H1 (cell line): Measurements from ENCODE around the gene SREK1IP1. TPM values are rescaled to one million over a fixed set of nuclear protein-coding genes. Genes with fewer than 3 reads are reported as not detected.

Experiments used
- CTCF ChIA-PET: fragments of 300-600 bp; sonication (Branson Sonifier 250); formaldehyde crosslinking; loops from one replicate; lab custom pipeline; 2021; ENCODE audit not compliant: partially characterized antibody; lab: Charles Lee
- POLR2A ChIA-PET: fragments of 300-600 bp; sonication (Branson Sonifier 250); formaldehyde crosslinking; loops from one replicate; lab custom pipeline; 2021; ENCODE audit warnings: inconsistent platforms; ENCODE audit not compliant: partially characterized antibody; lab: Charles Lee
- DNase-seq, 2 experiments: peaks; one replicate each; pipeline versions ENCODE4 v3.0.0 to v3.0.0-alpha.2; 2010 to 2022; ENCODE audit warnings: low spot score in 2 of 2, low read depth in 1 of 2, mixed read lengths in 1 of 2
- FAIRE-seq: peaks from 2 replicates; lab custom pipeline; 2011; peaks lifted over from hg19 to GRCh38; lab: Jason Lieb, UNC
- H2AFZ ChIP-seq: 2 replicates; pipeline ENCODE4 v1.8.1; 2012; ENCODE audit warnings: low read length, inconsistent platforms
- H2AK5ac ChIP-seq: 2 replicates; pipeline ENCODE4 v1.6.1; 2013; ENCODE audit warnings: low read depth, low read length
- H2BK120ac ChIP-seq: replicated peaks from 2 replicates; pipeline ENCODE3; 2013; ENCODE audit warnings: low read depth, low read length, inconsistent platforms
- H2BK12ac ChIP-seq: 2 replicates; pipeline ENCODE4 v1.6.1; 2013; ENCODE audit warnings: low read depth, low read length
- H2BK15ac ChIP-seq: 2 replicates; pipeline ENCODE4 v1.6.1; 2013; ENCODE audit warnings: low read length
- H2BK20ac ChIP-seq: 2 replicates; pipeline ENCODE4 v1.6.1; 2013; ENCODE audit warnings: low read length
- H2BK5ac ChIP-seq: 2 replicates; pipeline ENCODE4 v1.6.1; 2013; ENCODE audit warnings: low read depth, low read length
- H3K14ac ChIP-seq: 2 replicates; pipeline ENCODE4 v1.6.1; 2013; ENCODE audit warnings: inconsistent platforms; ENCODE audit not compliant: insufficient read length
- H3K18ac ChIP-seq: 2 replicates; pipeline ENCODE4 v1.6.1; 2013; ENCODE audit warnings: low read length; ENCODE audit errors: extremely low read depth
- H3K23ac ChIP-seq: 2 replicates; pipeline ENCODE4 v1.6.1; 2013; ENCODE audit warnings: inconsistent platforms; ENCODE audit not compliant: insufficient read length
- H3K23me2 ChIP-seq: 2 replicates; pipeline ENCODE4 v1.6.1; 2013; ENCODE audit warnings: low read depth, low read length
- H3K27ac ChIP-seq: 2 replicates; pipeline ENCODE4 v1.6.1; 2011; ENCODE audit warnings: low read depth, low read length, inconsistent platforms
- H3K27me3 ChIP-seq, 4 experiments: replicated peaks in 1 of 4; 1 replicate in 1 of 4; 2 replicates in 3 of 4; pipeline versions ENCODE4 v1.6.1 to v1.8.1; 2011 to 2013; ENCODE audit warnings: low read length in 3 of 4, mild to moderate bottlenecking in 3 of 4, inconsistent platforms in 2 of 4, mixed read lengths in 2 of 4, moderate library complexity in 1 of 4; ENCODE audit not compliant: control insufficient read depth in 3 of 4, insufficient read depth in 3 of 4; ENCODE audit errors: extremely low read depth in 1 of 4
- H3K36me3 ChIP-seq, 4 experiments: 2 replicates each; pipeline versions ENCODE4 v1.6.1 to v1.8.1; 2011 to 2013; ENCODE audit warnings: mild to moderate bottlenecking in 4 of 4, low read length in 3 of 4, moderate library complexity in 2 of 4, control low read depth in 1 of 4, inconsistent platforms in 1 of 4; ENCODE audit not compliant: insufficient read depth in 4 of 4, control insufficient read depth in 2 of 4
- H3K4ac ChIP-seq: replicated peaks from 2 replicates; pipeline ENCODE3; 2013; ENCODE audit warnings: low read length, low read depth, mixed read lengths, inconsistent platforms; ENCODE audit not compliant: insufficient read length
- H3K4me1 ChIP-seq, 4 experiments: replicated peaks in 1 of 4; 1 replicate in 1 of 4; 2 replicates in 3 of 4; pipeline versions ENCODE4 v1.6.1 to v1.8.1; 2011 to 2013; ENCODE audit warnings: low read length in 3 of 4, inconsistent platforms in 2 of 4, mixed read lengths in 1 of 4; ENCODE audit not compliant: insufficient read depth in 4 of 4, control insufficient read depth in 3 of 4
- H3K4me2 ChIP-seq, 2 experiments: 2 replicates each; pipeline versions ENCODE4 v1.6.1 to v1.8.1; 2011 to 2013; ENCODE audit warnings: low read depth in 2 of 2, low read length in 2 of 2, control low read depth in 1 of 2, inconsistent platforms in 1 of 2, mild to moderate bottlenecking in 1 of 2; ENCODE audit not compliant: insufficient read depth in 1 of 2
- H3K4me3 ChIP-seq, 4 experiments: fragments of 200-600, 300-600 bp in 1 of 4; sonication (generic), shearing (Covaris generic), sonication (Bioruptor Twin) in 1 of 4; 2 replicates each; pipeline versions ENCODE4 v1.5.1 to v1.8.1; 2011 to 2016; ENCODE audit warnings: low read length in 4 of 4, low read depth in 3 of 4, control low read depth in 2 of 4, inconsistent platforms in 2 of 4, mild to moderate bottlenecking in 2 of 4, mixed read lengths in 1 of 4, moderate library complexity in 1 of 4; ENCODE audit not compliant: insufficient read depth in 2 of 4; ENCODE audit errors: extremely low read depth in 1 of 4
- H3K56ac ChIP-seq: replicated peaks from 2 replicates; pipeline ENCODE3; 2013; ENCODE audit warnings: low read depth, mild to moderate bottlenecking, mixed read lengths, low read length, inconsistent platforms; ENCODE audit not compliant: insufficient read length
- H3K79me1 ChIP-seq: 2 replicates; pipeline ENCODE4 v1.6.1; 2013; ENCODE audit warnings: low read depth, low read length, control low read depth
- H3K79me2 ChIP-seq, 2 experiments: 2 replicates each; pipeline versions ENCODE4 v1.6.1 to v1.8.1; 2012 to 2013; ENCODE audit warnings: low read length in 2 of 2, mild to moderate bottlenecking in 2 of 2, inconsistent platforms in 1 of 2; ENCODE audit not compliant: insufficient read depth in 2 of 2, control insufficient read depth in 1 of 2
- H3K9ac ChIP-seq, 4 experiments: replicated peaks in 1 of 4; 1 replicate in 1 of 4; 2 replicates in 3 of 4; pipeline versions ENCODE4 v1.6.1 to v1.8.1; 2011 to 2013; ENCODE audit warnings: low read depth in 3 of 4, low read length in 3 of 4, control low read depth in 2 of 4, mild to moderate bottlenecking in 2 of 4, moderate library complexity in 2 of 4, inconsistent platforms in 1 of 4; ENCODE audit errors: extremely low read depth in 1 of 4
- H3K9me3 ChIP-seq, 2 experiments: 2 replicates each; pipeline versions ENCODE4 v1.6.1 to v1.8.1; 2012 to 2013; ENCODE audit warnings: mild to moderate bottlenecking in 2 of 2, moderate library complexity in 2 of 2, control low read depth in 1 of 2, inconsistent platforms in 1 of 2, low read depth in 1 of 2, low read length in 1 of 2, mixed read lengths in 1 of 2; ENCODE audit not compliant: insufficient read depth in 2 of 2
- H4K20me1 ChIP-seq, 2 experiments: replicated peaks in 1 of 2; 2 replicates each; pipeline versions ENCODE3 to v1.8.1; 2011 to 2013; ENCODE audit warnings: inconsistent platforms in 2 of 2, low read length in 2 of 2, mild to moderate bottlenecking in 1 of 2; ENCODE audit not compliant: insufficient read depth in 2 of 2, control insufficient read depth in 1 of 2
- H4K5ac ChIP-seq: 2 replicates; pipeline ENCODE4 v1.6.1; 2013; ENCODE audit warnings: low read length, low read depth, mixed read lengths, inconsistent platforms; ENCODE audit not compliant: insufficient read length
- H4K8ac ChIP-seq: 2 replicates; pipeline ENCODE4 v1.8.0; 2013; ENCODE audit warnings: mild to moderate bottlenecking, moderate library complexity, low read length, inconsistent platforms; ENCODE audit not compliant: insufficient read depth; ENCODE audit errors: extremely low read depth
- H4K91ac ChIP-seq: replicated peaks from 2 replicates; pipeline ENCODE3; 2013; ENCODE audit warnings: low read length, mixed read lengths, inconsistent platforms; ENCODE audit not compliant: insufficient read length
- KDM1A ChIP-seq: fragments of 200-600, 300-600 bp; sonication (generic); IDR thresholded peaks from 2 replicates; pipeline ENCODE4 v1.7.1; 2016; ENCODE audit warnings: mild to moderate bottlenecking, low read length, borderline replicate concordance
- POLR2AphosphoS5 ChIP-seq: IDR thresholded peaks from 2 replicates; pipeline ENCODE4 v1.6.1; 2011; ENCODE audit warnings: low read depth, low read length
- SP1 ChIP-seq: IDR thresholded peaks from 2 replicates; pipeline ENCODE4 v1.6.1; 2011; ENCODE audit warnings: low read depth, low read length
- WGBS, 2 experiments: shearing (Covaris generic) in 1 of 2; methylation state at CpG; one replicate each; pipeline versions ENCODE4 v1.1.6 to v1.1.7; 2013 to 2015; ENCODE audit warnings: low lambda C conversion rate in 2 of 2, mixed read lengths in 2 of 2, inconsistent platforms in 1 of 2, low coverage in 1 of 2, missing lambda C conversion rate in 1 of 2; ENCODE audit not compliant: insufficient replicate concordance in 2 of 2, insufficient coverage in 1 of 2, insufficient read length in 1 of 2; ENCODE audit errors: extremely low coverage in 1 of 2, missing lambda C conversion rate in 1 of 2; 5-methylcytosine and 5-hydroxymethylcytosine counted together
- polyA plus RNA-seq, 7 experiments: library from polyadenylated mRNA; depleted of rRNA in 3 of 7; stranded (reverse) in 5 of 7; unstranded in 2 of 7; fragments of >200 nt in 5 of 7; fragments of 200-250 nt in 2 of 7; gene quantifications; 1 replicate in 5 of 7; 2 replicates in 1 of 7; 4 replicates in 1 of 7; pipeline versions ENCODE4 v1.2.1 to v1.2.3, GENCODE V29; 2011 to 2013; ENCODE audit warnings: missing spikeins in 2 of 7, mixed read lengths in 2 of 7
- total RNA-seq: library from RNA; stranded (reverse); fragmentation: NEBNext Ultra II Directional; extraction: Animal tissue kit (Norgen Biotek cat#: 25700); gene quantifications from 2 replicates; pipeline ENCODE4 v1.2.1, GENCODE V29; 2021

The SREK1IP1 gene
- total and polyA plus RNA-seq, 2 of the 8 experiments (the other 6 are each of a cell fraction or from before 2014, with no cell fraction given) = 6.2 to 39.0 TPM

- Histone ChIP-seq H4K20me1 (no peaks in the 10 kb centered on the region), H2BK5ac (no peak overlapping the region), H3K4me3 (no peak overlapping the region), H3K36me3 (peaks cover 0 to 4% (median 0%) of the 10 kb centered on the region in 4 experiments; a peak in 1 of 8 replicates), H3K18ac (no peak overlapping the region), H3K9ac (no peak overlapping the region), H4K8ac (no peak overlapping the region), H2AFZ (no peak overlapping the region), H3K23me2 (no peaks in the 10 kb centered on the region), H3K14ac (no peak overlapping the region), H3K4me2 (no peak overlapping the region), H3K23ac (no peak overlapping the region), H3K27ac (no peak overlapping the region), H3K9me3 (no peaks in the 10 kb centered on the region), H4K5ac (no peak overlapping the region), H3K56ac (no peak overlapping the region), H2BK12ac (no peak overlapping the region), H3K79me2 (no peaks in the 10 kb centered on the region), H3K79me1 (no peaks in the 10 kb centered on the region), H2BK15ac (no peak overlapping the region), H2BK120ac (no peak overlapping the region), H2AK5ac (no peak overlapping the region), H3K4ac (no peak overlapping the region), H3K27me3 (no peaks in the 10 kb centered on the region), H2BK20ac (no peak overlapping the region), H4K91ac (no peak overlapping the region), H3K4me1 (peaks cover 0 to 3% (median 0%) of the 10 kb centered on the region in 4 experiments; a peak in 1 of 7 replicates)
- ChIA-PET CTCF (interaction anchor here (0.8 to 1.2 kb wide), 2 partner anchors 17 to 26 kb away, joined by 3 read pairs; no protein-coding TSS in a partner anchor), POLR2A (no interaction called here)
- WGBS, 2 experiments = 81% methylated on average over 3 of the region's 3 CpGs; no CpG with 5 or more reads in 1 of the 2 experiments
- TF ChIP-seq KDM1A (no peak), POLR2AphosphoS5 (no peak), SP1 (no peak)
- FAIRE-seq (no peak), DNase-seq (no peak)
Measured at GRCh38 chr5:64794053-64794770, 25.7 kb upstream of the SREK1IP1 start.
